Subcutaneous abdominal adipose tissue (tissue), 5 donors: ENCODE results near the gene DNAJB8.

Experiments used
- H3K27ac ChIP-seq: one replicate; pipeline ENCODE4 v1.7.0; 2013; ENCODE audit warnings: low read depth, mild to moderate bottlenecking, inconsistent platforms, low read length, moderate library complexity
- H3K27me3 ChIP-seq, 5 donors: one replicate each; pipeline ENCODE4 v1.7.0; 2013; ENCODE audit warnings: low read length in 5 of 5, inconsistent platforms in 1 of 5; ENCODE audit not compliant: control insufficient read depth in 5 of 5, insufficient read depth in 4 of 5
- H3K36me3 ChIP-seq, 5 donors: one replicate each; pipeline ENCODE4 v1.7.0; 2013; ENCODE audit warnings: low read length in 5 of 5; ENCODE audit not compliant: control insufficient read depth in 5 of 5, insufficient read depth in 5 of 5
- H3K4me1 ChIP-seq, 5 donors: one replicate each; pipeline ENCODE4 v1.7.0; 2013; ENCODE audit warnings: low read length in 5 of 5, mild to moderate bottlenecking in 3 of 5, moderate library complexity in 1 of 5; ENCODE audit not compliant: control insufficient read depth in 5 of 5, insufficient read depth in 5 of 5
- H3K4me3 ChIP-seq, 5 donors: one replicate each; pipeline ENCODE4 v1.7.0; 2013; ENCODE audit warnings: low read length in 5 of 5, low read depth in 1 of 5
- H3K9ac ChIP-seq, 5 donors: one replicate each; pipeline ENCODE4 v1.7.0; 2013; ENCODE audit warnings: low read length in 5 of 5, mild to moderate bottlenecking in 4 of 5, moderate library complexity in 3 of 5
- H3K9me3 ChIP-seq, 5 donors: one replicate each; pipeline ENCODE4 v1.7.0; 2013; ENCODE audit warnings: low read length in 5 of 5; ENCODE audit not compliant: control insufficient read depth in 5 of 5
- donor health status: healthy.
- donor health status: healthy.
- donor health status: healthy.
- donor health status: healthy.
- donor health status: healthy.

Gene DNAJB8

GRCh38 chr3:128502712-128503111 lies 36.0 kb upstream of the DNAJB8 start:
- peaks cover 0 to 6% (median 5%) of the 10 kb centered on the region in 5 donors for H3K9me3 ChIP-seq
- no peak overlapping the region for H3K4me3 ChIP-seq
- peaks cover 0 to 6% (median 5%) of the 10 kb centered on the region in 5 donors for H3K4me1 ChIP-seq
- no peaks in the 10 kb centered on the region for H3K36me3 ChIP-seq
- no peak overlapping the region for H3K9ac ChIP-seq
- no peak overlapping the region for H3K27ac ChIP-seq
- peaks cover 6 to 36% (median 27%) of the 10 kb centered on the region in 5 donors for H3K27me3 ChIP-seq

GRCh38 chr3:128501431-128501830 lies 34.7 kb upstream of the DNAJB8 start:
- Histone ChIP-seq H3K9ac (no peak overlapping the region), H3K27me3 (peaks cover 13 to 45% (median 35%) of the 10 kb centered on the region in 5 donors), H3K9me3 (peaks cover 0 to 6% (median 5%) of the 10 kb centered on the region in 5 donors), H3K27ac (no peak overlapping the region), H3K4me1 (peaks cover 0 to 17% (median 15%) of the 10 kb centered on the region in 5 donors), H3K36me3 (peaks cover 0 to 2% (median 0%) of the 10 kb centered on the region in 5 donors), H3K4me3 (no peak overlapping the region)

- peaks cover 0 to 18% (median 15%) of the 10 kb centered on the region in 5 donors for H3K4me1 ChIP-seq
- H3K9ac ChIP-seq, result no peak overlapping the region
- peaks cover 13 to 41% (median 31%) of the 10 kb centered on the region in 5 donors for H3K27me3 ChIP-seq
- H3K9me3 ChIP-seq, result peaks cover 0 to under 1% (median 0%) of the 10 kb centered on the region in 5 donors
- H3K4me3 ChIP-seq, result no peak overlapping the region
- H3K36me3 ChIP-seq, result peaks cover 0 to 2% (median 0%) of the 10 kb centered on the region in 5 donors
- H3K27ac ChIP-seq, result no peak overlapping the region
Measured at GRCh38 chr3:128500556-128500955, 33.9 kb upstream of the DNAJB8 start.

- no peak overlapping the region for H3K27ac ChIP-seq
- no peak overlapping the region for H3K4me3 ChIP-seq
- H3K9ac ChIP-seq, result no peak overlapping the region
- H3K4me1 ChIP-seq, result peaks cover 0 to 18% (median 15%) of the 10 kb centered on the region in 5 donors
- H3K27me3 ChIP-seq, result peaks cover 13 to 41% (median 37%) of the 10 kb centered on the region in 5 donors
- H3K9me3 ChIP-seq, result no peaks in the 10 kb centered on the region
- H3K36me3 ChIP-seq, result peaks cover 0 to 2% (median 0%) of the 10 kb centered on the region in 5 donors
Measured at GRCh38 chr3:128499724-128500275, 33.1 kb upstream of the DNAJB8 start.

- peaks cover 0 to 22% (median 18%) of the 10 kb centered on the region in 5 donors for H3K4me1 ChIP-seq
Measured at GRCh38 chr3:128498901-128499530, 32.3 kb upstream of the DNAJB8 start.

GRCh38 chr3:128498127-128498626 lies 31.5 kb upstream of the DNAJB8 start:
- H3K36me3 ChIP-seq, result peaks cover 0 to 2% (median 0%) of the 10 kb centered on the region in 5 donors
- no peak overlapping the region for H3K9ac ChIP-seq
- peaks cover 27 to 56% (median 48%) of the 10 kb centered on the region in 5 donors for H3K27me3 ChIP-seq
- no peak overlapping the region for H3K27ac ChIP-seq
- peaks cover 0 to 31% (median 20%) of the 10 kb centered on the region in 5 donors for H3K4me1 ChIP-seq
- H3K4me3 ChIP-seq, result peak overlapping the region in 3 of 5 donors; percentile 20 to 26 (median 22)
- no peaks in the 10 kb centered on the region for H3K9me3 ChIP-seq

More at GRCh38 chr3:128498901-128499530, 32.3 kb upstream of the DNAJB8 start:
- no peak overlapping the region for H3K27ac ChIP-seq
- H3K27me3 ChIP-seq, result peaks cover 19 to 47% (median 39%) of the 10 kb centered on the region in 5 donors
- H3K4me3 ChIP-seq, result no peak overlapping the region
- peaks cover 0 to 2% (median 0%) of the 10 kb centered on the region in 5 donors for H3K36me3 ChIP-seq
- no peak overlapping the region for H3K9ac ChIP-seq
- H3K9me3 ChIP-seq, result no peaks in the 10 kb centered on the region

GRCh38 chr3:128497305-128498126 lies 30.8 kb upstream of the DNAJB8 start:
- Histone ChIP-seq H3K27ac (no peak overlapping the region), H3K9me3 (no peaks in the 10 kb centered on the region), H3K4me1 (peaks cover 0 to 36% (median 23%) of the 10 kb centered on the region in 5 donors), H3K9ac (no peak overlapping the region), H3K36me3 (peaks cover 0 to 2% (median 0%) of the 10 kb centered on the region in 5 donors), H3K4me3 (peak overlapping the region in 4 of 5 donors; percentile 47 to 65 (median 58)), H3K27me3 (peaks cover 28 to 57% (median 45%) of the 10 kb centered on the region in 5 donors)

- Histone ChIP-seq H3K4me3 (peak overlapping the region in 3 of 5 donors; percentile 47 to 65 (median 56)), H3K9ac (no peak overlapping the region), H3K36me3 (peaks cover 0 to 2% (median 0%) of the 10 kb centered on the region in 5 donors), H3K9me3 (no peaks in the 10 kb centered on the region), H3K27ac (no peak overlapping the region), H3K27me3 (peaks cover 33 to 62% (median 48%) of the 10 kb centered on the region in 5 donors), H3K4me1 (peaks cover 0 to 43% (median 23%) of the 10 kb centered on the region in 5 donors)
Measured at GRCh38 chr3:128496602-128497304, 30.1 kb upstream of the DNAJB8 start.

GRCh38 chr3:128496019-128496601 lies 29.4 kb upstream of the DNAJB8 start:
- Histone ChIP-seq H3K27ac (no peak overlapping the region), H3K36me3 (peaks cover 0 to 2% (median 0%) of the 10 kb centered on the region in 5 donors), H3K4me1 (peaks cover 0 to 49% (median 23%) of the 10 kb centered on the region in 5 donors), H3K9me3 (no peaks in the 10 kb centered on the region), H3K4me3 (no peak overlapping the region), H3K27me3 (peaks cover 38 to 64% (median 53%) of the 10 kb centered on the region in 5 donors), H3K9ac (no peak overlapping the region)
